Glutamatergic neuron (in vitro differentiated cells): ENCODE results near the gene RRBP1. TPM values are rescaled to one million over a fixed set of nuclear protein-coding genes. Genes with fewer than 3 reads are reported as not detected.

Source experiments
- DNase-seq: peaks from one replicate; pipeline ENCODE4 v3.0.0; 2022
- H3K27ac Mint-ChIP-seq: one replicate; pipeline ENCODE4 v1.8.0; 2020; ENCODE audit warnings: mild to moderate bottlenecking, mixed read lengths, inconsistent platforms; ENCODE audit not compliant: unreplicated experiment
- H3K27me3 Mint-ChIP-seq: one replicate; pipeline ENCODE4 v1.8.0; 2020; ENCODE audit warnings: mild to moderate bottlenecking, moderate library complexity, mixed read lengths, inconsistent platforms; ENCODE audit not compliant: unreplicated experiment
- H3K36me3 Mint-ChIP-seq: one replicate; pipeline ENCODE4 v1.8.0; 2020; ENCODE audit warnings: mild to moderate bottlenecking, mixed read lengths, inconsistent platforms; ENCODE audit not compliant: unreplicated experiment
- H3K4me1 Mint-ChIP-seq: one replicate; pipeline ENCODE4 v1.8.0; 2020; ENCODE audit warnings: mild to moderate bottlenecking, low read depth, mixed read lengths, inconsistent platforms; ENCODE audit not compliant: unreplicated experiment
- H3K4me3 Mint-ChIP-seq: one replicate; pipeline ENCODE4 v1.8.0; 2020; ENCODE audit warnings: mild to moderate bottlenecking, mixed read lengths, inconsistent platforms; ENCODE audit not compliant: unreplicated experiment
- H3K9me3 Mint-ChIP-seq: one replicate; pipeline ENCODE4 v1.8.0; 2020; ENCODE audit warnings: mild to moderate bottlenecking, moderate library complexity, mixed read lengths, inconsistent platforms; ENCODE audit not compliant: unreplicated experiment
- total RNA-seq: library from RNA; stranded (reverse); fragmentation: NEBNext Ultra II Directional; extraction: Animal tissue kit (Norgen Biotek cat#: 25700); gene quantifications from one replicate; pipeline ENCODE4 v1.2.1, GENCODE V29; 2021; ENCODE audit not compliant: unreplicated experiment
- TF ChIP-seq, protein P1 (sequence below): fragments of 200-600 bp; sonication (generic); IDR thresholded peaks from one replicate; pipeline ENCODE4 v1.5.0; 2021; ENCODE audit not compliant: partially characterized antibody, unreplicated experiment

Gene RRBP1
- total RNA-seq, 1 donor from 2014 or later = 63.3 TPM

DNA sequence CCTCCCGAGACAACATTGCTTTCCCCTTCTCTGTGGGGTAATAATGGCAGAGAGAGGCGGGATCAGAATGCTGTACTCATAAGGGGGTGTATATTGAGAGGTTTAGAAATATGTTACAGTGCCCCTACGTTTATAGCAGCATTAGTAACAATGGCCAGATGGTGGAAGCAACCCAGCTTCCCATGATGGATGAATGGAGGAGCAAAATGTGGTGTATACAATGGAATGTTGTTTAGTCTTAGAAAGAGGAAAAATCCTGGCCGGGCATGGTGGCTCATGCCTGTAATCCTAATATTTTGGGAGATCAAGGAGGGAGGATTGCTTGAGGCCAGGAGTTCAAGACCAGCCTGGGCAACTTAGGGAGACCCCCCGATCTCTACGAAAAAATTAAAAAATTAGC, 30.7 kb upstream of the RRBP1 start:
- no peak for DNase-seq
- Mint-ChIP-seq H3K9me3 (peaks cover 3% of the 10 kb centered on the region), H3K27ac (no peak overlapping the region), H3K4me1 (peaks cover 14% of the 10 kb centered on the region), H3K4me3 (no peak overlapping the region), H3K27me3 (no peaks in the 10 kb centered on the region), H3K36me3 (no peaks in the 10 kb centered on the region)
- TF ChIP-seq, protein P1, sequence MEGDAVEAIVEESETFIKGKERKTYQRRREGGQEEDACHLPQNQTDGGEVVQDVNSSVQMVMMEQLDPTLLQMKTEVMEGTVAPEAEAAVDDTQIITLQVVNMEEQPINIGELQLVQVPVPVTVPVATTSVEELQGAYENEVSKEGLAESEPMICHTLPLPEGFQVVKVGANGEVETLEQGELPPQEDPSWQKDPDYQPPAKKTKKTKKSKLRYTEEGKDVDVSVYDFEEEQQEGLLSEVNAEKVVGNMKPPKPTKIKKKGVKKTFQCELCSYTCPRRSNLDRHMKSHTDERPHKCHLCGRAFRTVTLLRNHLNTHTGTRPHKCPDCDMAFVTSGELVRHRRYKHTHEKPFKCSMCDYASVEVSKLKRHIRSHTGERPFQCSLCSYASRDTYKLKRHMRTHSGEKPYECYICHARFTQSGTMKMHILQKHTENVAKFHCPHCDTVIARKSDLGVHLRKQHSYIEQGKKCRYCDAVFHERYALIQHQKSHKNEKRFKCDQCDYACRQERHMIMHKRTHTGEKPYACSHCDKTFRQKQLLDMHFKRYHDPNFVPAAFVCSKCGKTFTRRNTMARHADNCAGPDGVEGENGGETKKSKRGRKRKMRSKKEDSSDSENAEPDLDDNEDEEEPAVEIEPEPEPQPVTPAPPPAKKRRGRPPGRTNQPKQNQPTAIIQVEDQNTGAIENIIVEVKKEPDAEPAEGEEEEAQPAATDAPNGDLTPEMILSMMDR = no peak

DNA sequence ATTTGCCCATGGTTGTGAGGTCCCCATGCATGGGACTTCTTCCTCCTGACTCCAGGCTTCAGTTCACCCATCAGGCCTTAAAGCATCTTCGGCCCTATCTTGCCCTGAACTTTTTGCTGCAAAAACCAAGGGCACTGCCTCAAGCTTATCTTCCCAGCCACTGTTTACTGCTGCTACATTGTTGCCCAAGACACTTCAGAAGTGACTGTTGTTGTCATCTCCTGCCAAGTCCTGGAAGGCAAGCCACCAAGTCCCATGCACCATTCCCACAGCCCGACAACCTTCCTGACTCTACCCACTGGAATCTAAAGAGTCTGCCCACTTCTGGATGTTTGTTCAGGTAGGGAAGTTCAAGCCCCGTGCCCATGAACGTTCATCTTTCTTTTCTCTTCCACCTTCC, 30.2 kb upstream of the RRBP1 start:
- TF ChIP-seq, protein P1 = no peak
- Mint-ChIP-seq H3K27me3 (no peaks in the 10 kb centered on the region), H3K9me3 (peaks cover 3% of the 10 kb centered on the region), H3K36me3 (no peaks in the 10 kb centered on the region), H3K4me3 (no peak overlapping the region), H3K27ac (no peak overlapping the region), H3K4me1 (peaks cover 14% of the 10 kb centered on the region)
- DNase-seq = no peak

DNA sequence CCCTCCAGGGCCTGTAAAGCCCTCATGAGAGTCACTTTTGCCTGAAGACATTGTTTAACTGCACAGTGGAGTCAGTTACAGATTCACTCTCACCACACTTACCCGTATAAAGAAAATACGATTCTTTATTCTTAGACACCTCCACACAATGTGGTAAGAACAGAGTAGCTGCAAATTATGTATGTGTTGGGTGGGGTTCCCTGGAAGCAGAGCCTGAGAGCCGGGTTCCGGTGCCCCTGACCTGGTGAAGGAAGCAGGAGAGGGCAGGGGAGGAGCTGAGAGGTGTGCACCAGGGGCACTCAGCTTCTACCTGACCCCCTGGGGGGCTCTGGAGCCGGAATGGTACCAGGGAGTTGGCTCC, 29.2 kb upstream of the RRBP1 start:
- peaks cover 3% of the 10 kb centered on the region for H3K9me3 Mint-ChIP-seq
- TF ChIP-seq, protein P1 = no peak
- no peaks in the 10 kb centered on the region for H3K27me3 Mint-ChIP-seq
- no peak overlapping the region for H3K27ac Mint-ChIP-seq
- H3K36me3 Mint-ChIP-seq = no peaks in the 10 kb centered on the region
- peaks cover 14% of the 10 kb centered on the region for H3K4me1 Mint-ChIP-seq
- no peak overlapping the region for H3K4me3 Mint-ChIP-seq
- no peak for DNase-seq

DNA sequence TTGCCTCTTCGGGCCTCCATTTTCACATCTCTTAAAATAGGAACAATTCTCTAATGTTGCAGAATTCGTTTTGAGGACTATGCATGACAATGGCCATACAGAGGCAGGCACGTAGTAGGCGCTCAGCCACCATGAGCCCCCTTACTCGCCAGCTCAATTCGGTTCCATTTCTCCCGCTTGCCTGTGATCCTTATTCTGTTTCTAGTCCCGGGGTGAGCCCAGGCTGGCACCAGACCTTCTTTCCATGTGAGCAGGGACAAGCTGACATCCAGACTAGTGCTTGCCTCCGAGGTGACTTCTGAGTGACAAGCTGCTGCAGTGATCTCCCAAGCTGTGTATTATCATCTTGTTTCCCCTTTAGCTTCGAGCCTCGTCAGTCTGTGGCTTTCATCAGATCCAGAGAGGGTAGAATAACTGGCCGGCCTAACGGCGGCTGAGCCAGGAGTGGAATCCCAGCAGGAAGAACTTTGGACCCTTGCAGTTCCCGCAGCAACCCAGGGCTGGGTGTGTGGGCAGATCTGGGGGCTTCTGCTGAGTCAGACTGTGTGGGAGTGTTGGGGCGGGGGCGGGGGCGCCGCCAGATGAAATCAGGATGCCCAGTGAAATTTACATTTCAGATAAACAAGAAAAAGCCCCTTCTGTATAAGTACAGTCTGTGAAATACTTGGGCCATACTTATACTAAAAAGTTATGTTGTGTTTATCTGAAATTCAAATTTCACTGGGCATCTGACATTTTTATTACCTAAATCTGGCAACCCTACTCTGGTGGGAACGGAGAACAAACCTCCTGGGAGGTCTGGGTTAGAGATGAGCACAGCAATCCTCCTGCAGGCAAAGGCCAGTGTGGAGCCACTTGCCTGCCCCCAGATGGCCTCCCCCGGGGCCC, 28.6 kb upstream of the RRBP1 start:
- Mint-ChIP-seq H3K27ac (peak overlapping the region; percentile 11), H3K36me3 (no peaks in the 10 kb centered on the region), H3K27me3 (no peaks in the 10 kb centered on the region), H3K4me3 (peak overlapping the region; percentile 0), H3K9me3 (peaks cover 3% of the 10 kb centered on the region), H3K4me1 (peaks cover 14% of the 10 kb centered on the region)
- TF ChIP-seq, protein P1 = no peak
- peak; percentile 71 for DNase-seq
